SK-N-SH (cell line): Measurements from ENCODE around the gene SARDH. TPM values are rescaled to one million over a fixed set of nuclear protein-coding genes. Genes with fewer than 3 reads are reported as not detected.

Source experiments
- CTCF ChIA-PET: fragments of 300-600, 350-600 bp; formaldehyde crosslinking; extraction: SDS; loops from one replicate; lab custom pipeline; 2021; lab: Yijun Ruan, JAX
- POLR2A ChIA-PET: fragments of 350-600 bp; sonication (Branson Sonifier 250); formaldehyde crosslinking; extraction: SDS; loops from one replicate; lab custom pipeline; 2020; ENCODE audit warnings: antibody characterized with exemption, inconsistent platforms; lab: Yijun Ruan, JAX
- DNase-seq: peaks from one replicate; pipeline ENCODE4 v3.0.0; 2012
- H2AFZ ChIP-seq: fragments of 200-600 bp; sonication (generic); 2 replicates; pipeline ENCODE4 v1.8.1; 2016; ENCODE audit warnings: antibody characterized with exemption, mild to moderate bottlenecking, low read depth
- H3F3A ChIP-seq: fragments of 200-600 bp; sonication (generic); replicated peaks from 2 replicates; pipeline ENCODE3; 2016; ENCODE audit warnings: antibody characterized with exemption, mild to moderate bottlenecking; ENCODE audit not compliant: insufficient read depth
- H3K27ac ChIP-seq, 2 experiments: fragments of 200-500 bp in 1 of 2; fragments of 200-600 bp in 1 of 2; sonication (Bioruptor generic) in 1 of 2; sonication (generic), shearing (Covaris generic) in 1 of 2; 2 replicates each; pipeline versions ENCODE4 v1.5.1 to v1.6.1; 2014 to 2016; ENCODE audit warnings: low read depth in 2 of 2, inconsistent platforms in 1 of 2, low read length in 1 of 2, mild to moderate bottlenecking in 1 of 2, mixed read lengths in 1 of 2
- H3K27me3 ChIP-seq: fragments of 200-600 bp; sonication (generic), shearing (Covaris generic); 2 replicates; pipeline ENCODE4 v1.6.1; 2016; ENCODE audit warnings: mixed run types; ENCODE audit not compliant: insufficient read depth
- H3K36me3 ChIP-seq, 2 experiments: fragments of 200-500 bp in 1 of 2; fragments of 200-600 bp in 1 of 2; sonication (Bioruptor generic) in 1 of 2; sonication (generic) in 1 of 2; replicated peaks in 1 of 2; 2 replicates each; pipeline versions ENCODE3 to v1.5.1; 2014 to 2016; ENCODE audit warnings: low read length in 1 of 2, mild to moderate bottlenecking in 1 of 2; ENCODE audit not compliant: insufficient read depth in 2 of 2, control insufficient read depth in 1 of 2
- H3K4me1 ChIP-seq, 2 experiments: fragments of 200-500 bp in 1 of 2; fragments of 200-600 bp in 1 of 2; sonication (Bioruptor generic) in 1 of 2; sonication (generic), shearing (Covaris generic) in 1 of 2; 2 replicates each; pipeline versions ENCODE4 v1.5.1 to v1.6.1; 2014 to 2016; ENCODE audit warnings: low read depth in 1 of 2, low read length in 1 of 2, mixed run types in 1 of 2; ENCODE audit not compliant: insufficient read depth in 2 of 2, control insufficient read depth in 1 of 2
- H3K4me2 ChIP-seq: fragments of 200-600 bp; sonication (generic), shearing (Covaris generic); 2 replicates; pipeline ENCODE4 v1.6.1; 2017; ENCODE audit warnings: mixed run types
- H3K4me3 ChIP-seq, 2 experiments: fragments of 200-500 bp in 1 of 2; fragments of 200-600 bp in 1 of 2; sonication (Bioruptor generic) in 1 of 2; sonication (generic), shearing (Covaris generic) in 1 of 2; 2 replicates each; pipeline versions ENCODE4 v1.5.1 to v1.8.1; 2014 to 2016; ENCODE audit warnings: low read depth in 2 of 2, inconsistent platforms in 1 of 2, low read length in 1 of 2, mild to moderate bottlenecking in 1 of 2, mixed read lengths in 1 of 2, moderate library complexity in 1 of 2
- H3K79me2 ChIP-seq: fragments of 200-600 bp; sonication (generic); 2 replicates; pipeline ENCODE4 v1.8.1; 2017; ENCODE audit warnings: mild to moderate bottlenecking; ENCODE audit not compliant: insufficient read depth
- H3K9ac ChIP-seq: fragments of 200-600 bp; sonication (generic); 2 replicates; pipeline ENCODE4 v1.6.1; 2017; ENCODE audit warnings: mixed run types
- H3K9me2 ChIP-seq: fragments of 200-600 bp; sonication (generic); 2 replicates; pipeline ENCODE4 v1.6.1; 2017; ENCODE audit warnings: mixed run types
- H3K9me3 ChIP-seq: fragments of 200-600 bp; sonication (generic); 2 replicates; pipeline ENCODE4 v1.6.1; 2017; ENCODE audit warnings: mixed run types, mild to moderate bottlenecking, moderate library complexity
- H4K20me1 ChIP-seq: fragments of 200-600 bp; sonication (generic); 2 replicates; pipeline ENCODE4 v1.6.1; 2017; ENCODE audit warnings: mild to moderate bottlenecking, mixed run types; ENCODE audit not compliant: insufficient read depth
- CHD2 ChIP-seq: fragments of 150-350 bp; IDR thresholded peaks from 2 replicates; pipeline ENCODE4 v1.6.1; 2018; ENCODE audit warnings: low read length; ENCODE audit not compliant: partially characterized antibody
- ELF1 ChIP-seq: IDR thresholded peaks from 2 replicates; pipeline ENCODE4 v1.4.0; 2012
- EP300 ChIP-seq, 2 experiments: IDR thresholded peaks; 2 replicates each; pipeline versions ENCODE4 v1.4.0 to v1.6.1; 2012; ENCODE audit warnings: borderline replicate concordance in 1 of 2, low read depth in 1 of 2, low read length in 1 of 2
- EZH2phosphoT487 ChIP-seq: fragments of 200-600 bp; sonication (generic); IDR thresholded peaks from 2 replicates; pipeline ENCODE4 v1.6.1; 2017; ENCODE audit warnings: low read depth, mixed run types, mild to moderate bottlenecking, antibody characterized with exemption, moderate library complexity, borderline replicate concordance
- FOSL2 ChIP-seq: IDR thresholded peaks from 2 replicates; pipeline ENCODE4 v1.4.0; 2012; ENCODE audit warnings: low read depth, mild to moderate bottlenecking, moderate library complexity, borderline replicate concordance
- GATA2 ChIP-seq: sonication (generic); formaldehyde crosslinking; IDR thresholded peaks from 2 replicates; pipeline ENCODE4 v1.5.0; 2020; ENCODE audit warnings: mild to moderate bottlenecking, missing genetic modification reagents
- MEF2A ChIP-seq: IDR thresholded peaks from 2 replicates; pipeline ENCODE4 v1.4.0; 2012; ENCODE audit warnings: low read depth, borderline replicate concordance
- MXI1 ChIP-seq: IDR thresholded peaks from 2 replicates; pipeline ENCODE4 v1.6.1; 2012; ENCODE audit warnings: mild to moderate bottlenecking, low read depth, low read length, improper control_type of control experiment
- NRF1 ChIP-seq: IDR thresholded peaks from 2 replicates; pipeline ENCODE4 v1.6.1; 2012; ENCODE audit warnings: low read depth, mild to moderate bottlenecking, low read length
- RAD21 ChIP-seq: IDR thresholded peaks from 2 replicates; pipeline ENCODE4 v1.6.1; 2012; ENCODE audit warnings: mild to moderate bottlenecking, low read length
- REST ChIP-seq: IDR thresholded peaks from 2 replicates; pipeline ENCODE4 v1.6.1; 2012; ENCODE audit warnings: mild to moderate bottlenecking, low read depth, low read length, moderate library complexity
- RXRA ChIP-seq: IDR thresholded peaks from 2 replicates; pipeline ENCODE4 v1.4.0; 2012; ENCODE audit warnings: low read depth, mild to moderate bottlenecking, borderline replicate concordance
- SIN3A ChIP-seq: IDR thresholded peaks from 2 replicates; pipeline ENCODE4 v1.6.1; 2012; ENCODE audit warnings: low read depth, mild to moderate bottlenecking, low read length, moderate library complexity, borderline replicate concordance
- TCF12 ChIP-seq: IDR thresholded peaks from 2 replicates; pipeline ENCODE4 v1.4.0; 2012
- USF1 ChIP-seq: IDR thresholded peaks from 2 replicates; pipeline ENCODE4 v1.4.0; 2012; ENCODE audit warnings: low read depth, borderline replicate concordance
- YY1 ChIP-seq: IDR thresholded peaks from 2 replicates; pipeline ENCODE4 v1.4.0; 2012; ENCODE audit warnings: low read depth, mild to moderate bottlenecking
- WGBS: methylation state at CpG from one replicate; pipeline ENCODE4 v1.1.6; 2017; ENCODE audit warnings: low lambda C conversion rate; 5-methylcytosine and 5-hydroxymethylcytosine counted together
- polyA plus RNA-seq, 3 experiments: library from polyadenylated mRNA; depleted of rRNA; stranded (reverse); fragments of >200 nt; gene quantifications; 2 replicates each; pipeline ENCODE4 v1.2.3, GENCODE V29; 2012
- TF ChIP-seq, protein P1 (sequence below): fragments of 200-600 bp; sonication (generic); IDR thresholded peaks from 2 replicates; pipeline ENCODE4 v1.6.1; 2017; ENCODE audit warnings: antibody characterized with exemption, mild to moderate bottlenecking, moderate library complexity
- TF ChIP-seq, protein P2 (sequence below): IDR thresholded peaks from 2 replicates; pipeline ENCODE4 v1.4.0; 2012; ENCODE audit warnings: low read depth
- TF ChIP-seq, protein P3 (sequence below): IDR thresholded peaks from 2 replicates; pipeline ENCODE4; 2012

The SARDH gene
- polyA plus RNA-seq, 1 of the 3 experiments (the other 2 are of a cell fraction), result 5.9 TPM

DNA sequence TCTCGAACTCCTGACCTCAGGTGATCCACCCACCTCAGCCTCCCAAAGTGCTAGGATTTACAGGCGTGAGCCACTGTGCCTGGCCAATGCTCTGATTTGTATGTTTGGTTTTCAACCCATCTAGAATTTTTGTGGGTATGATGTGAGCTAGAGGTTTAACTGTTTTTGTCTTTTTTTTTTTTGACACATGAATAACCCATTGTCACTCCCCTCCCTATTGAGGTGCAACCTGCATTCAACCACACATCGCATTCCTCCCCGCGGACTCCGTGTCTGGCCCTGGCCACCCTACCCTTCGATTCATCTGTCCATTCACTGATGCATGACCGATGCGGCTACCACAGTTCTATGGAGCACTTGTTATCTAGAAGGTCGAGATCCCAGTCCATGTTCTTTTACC is 119.4 kb downstream of the SARDH start:
- no peaks in the 10 kb centered on the region for H3K79me2 ChIP-seq
- H3K27ac ChIP-seq, result no peak overlapping the region
- H3K4me3 ChIP-seq, result no peak overlapping the region
- peaks cover 0 to 39% of the 10 kb centered on the region in 2 experiments; a peak in 1 of 4 replicates for H3K4me1 ChIP-seq
- ChIA-PET POLR2A (interaction anchor here (1.1 kb wide), 1 partner anchor 10 kb away, joined by 3 read pairs; no protein-coding TSS in a partner anchor), CTCF (interaction anchor here (1.3 kb wide), 1 partner anchor 14 kb away, joined by 4 read pairs; no protein-coding TSS in a partner anchor)
- no peak overlapping the region for H2AFZ ChIP-seq
- H3K27me3 ChIP-seq, result peaks cover 21% of the 10 kb centered on the region; the same call in 1 of the 2 replicates
- H3K9me3 ChIP-seq, result no peaks in the 10 kb centered on the region
- 61% methylated on average over 10 of the region's 10 CpGs for WGBS
- no peak for DNase-seq
- no peaks in the 10 kb centered on the region for H3K9me2 ChIP-seq
- H4K20me1 ChIP-seq, result no peaks in the 10 kb centered on the region
- H3K36me3 ChIP-seq, result no peaks in the 10 kb centered on the region
- TF ChIP-seq MXI1, result no peak
- no peak for TF ChIP-seq RAD21
- no peak overlapping the region for H3K4me2 ChIP-seq
- H3K9ac ChIP-seq, result no peak overlapping the region
- no peaks in the 10 kb centered on the region for H3F3A ChIP-seq

GRCh38 chr9:133616643-133617405 is 121.3 kb downstream of the SARDH start:
- H3K4me2 ChIP-seq, result no peak overlapping the region
- no peaks in the 10 kb centered on the region for H3K9me3 ChIP-seq
- 55% methylated on average over 3 of the region's 13 CpGs for WGBS
- POLR2A ChIA-PET, result interaction anchor here (1.0 to 18.3 kb wide), 2 partner anchors 12 to 21 kb away, joined by 4 to 261 read pairs; partner anchors contain the start of gene DBH
- no peak overlapping the region for H3K9ac ChIP-seq
- no peak overlapping the region; a peak in 1 of 4 replicates for H3K27ac ChIP-seq
- no peak overlapping the region for H3K4me3 ChIP-seq
- no peaks in the 10 kb centered on the region for H3F3A ChIP-seq
- no peaks in the 10 kb centered on the region for H3K79me2 ChIP-seq
- H3K4me1 ChIP-seq, result peaks cover 0 to 34% of the 10 kb centered on the region in 2 experiments; a peak in 1 of 4 replicates
- DNase-seq, result no peak
- H3K36me3 ChIP-seq, result no peaks in the 10 kb centered on the region
- H2AFZ ChIP-seq, result no peak overlapping the region
- CTCF ChIA-PET, result interaction anchor here (0.7 to 2.1 kb wide), 7 partner anchors 9 to 351 kb away, joined by 3 to 4 read pairs (median 3); no protein-coding TSS in a partner anchor
- no peaks in the 10 kb centered on the region for H3K9me2 ChIP-seq
- no peaks in the 10 kb centered on the region for H4K20me1 ChIP-seq
- H3K27me3 ChIP-seq, result peaks cover 12% of the 10 kb centered on the region; the same call in 1 of the 2 replicates
- TF ChIP-seq FOSL2 (no peak), RXRA (no peak), MEF2A (no peak), NRF1 (no peak), SIN3A (no peak), EZH2phosphoT487 (no peak), EP300 (IDR thresholded peaks at IDR 0.05; ENCODE audit: borderline replicate concordance in 1 of 2, low read depth in 1 of 2, low read length in 1 of 2) (no peak), USF1 (no peak), REST (no peak), YY1 (no peak), GATA2 (CRISPR knock-in tag) (no peak), ELF1 (no peak), MXI1 (no peak), CHD2 (no peak), TCF12 (no peak)
- TF ChIP-seq, protein P1, sequence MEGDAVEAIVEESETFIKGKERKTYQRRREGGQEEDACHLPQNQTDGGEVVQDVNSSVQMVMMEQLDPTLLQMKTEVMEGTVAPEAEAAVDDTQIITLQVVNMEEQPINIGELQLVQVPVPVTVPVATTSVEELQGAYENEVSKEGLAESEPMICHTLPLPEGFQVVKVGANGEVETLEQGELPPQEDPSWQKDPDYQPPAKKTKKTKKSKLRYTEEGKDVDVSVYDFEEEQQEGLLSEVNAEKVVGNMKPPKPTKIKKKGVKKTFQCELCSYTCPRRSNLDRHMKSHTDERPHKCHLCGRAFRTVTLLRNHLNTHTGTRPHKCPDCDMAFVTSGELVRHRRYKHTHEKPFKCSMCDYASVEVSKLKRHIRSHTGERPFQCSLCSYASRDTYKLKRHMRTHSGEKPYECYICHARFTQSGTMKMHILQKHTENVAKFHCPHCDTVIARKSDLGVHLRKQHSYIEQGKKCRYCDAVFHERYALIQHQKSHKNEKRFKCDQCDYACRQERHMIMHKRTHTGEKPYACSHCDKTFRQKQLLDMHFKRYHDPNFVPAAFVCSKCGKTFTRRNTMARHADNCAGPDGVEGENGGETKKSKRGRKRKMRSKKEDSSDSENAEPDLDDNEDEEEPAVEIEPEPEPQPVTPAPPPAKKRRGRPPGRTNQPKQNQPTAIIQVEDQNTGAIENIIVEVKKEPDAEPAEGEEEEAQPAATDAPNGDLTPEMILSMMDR, result no peak
- TF ChIP-seq, protein P2, sequence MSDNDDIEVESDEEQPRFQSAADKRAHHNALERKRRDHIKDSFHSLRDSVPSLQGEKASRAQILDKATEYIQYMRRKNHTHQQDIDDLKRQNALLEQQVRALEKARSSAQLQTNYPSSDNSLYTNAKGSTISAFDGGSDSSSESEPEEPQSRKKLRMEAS, result no peak
- TF ChIP-seq, protein P3, sequence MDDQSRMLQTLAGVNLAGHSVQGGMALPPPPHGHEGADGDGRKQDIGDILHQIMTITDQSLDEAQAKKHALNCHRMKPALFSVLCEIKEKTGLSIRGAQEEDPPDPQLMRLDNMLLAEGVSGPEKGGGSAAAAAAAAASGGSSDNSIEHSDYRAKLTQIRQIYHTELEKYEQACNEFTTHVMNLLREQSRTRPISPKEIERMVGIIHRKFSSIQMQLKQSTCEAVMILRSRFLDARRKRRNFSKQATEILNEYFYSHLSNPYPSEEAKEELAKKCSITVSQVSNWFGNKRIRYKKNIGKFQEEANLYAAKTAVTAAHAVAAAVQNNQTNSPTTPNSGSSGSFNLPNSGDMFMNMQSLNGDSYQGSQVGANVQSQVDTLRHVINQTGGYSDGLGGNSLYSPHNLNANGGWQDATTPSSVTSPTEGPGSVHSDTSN, result no peak
